ENCODE data around the gene PCK1.

The PCK1 gene

DNA sequence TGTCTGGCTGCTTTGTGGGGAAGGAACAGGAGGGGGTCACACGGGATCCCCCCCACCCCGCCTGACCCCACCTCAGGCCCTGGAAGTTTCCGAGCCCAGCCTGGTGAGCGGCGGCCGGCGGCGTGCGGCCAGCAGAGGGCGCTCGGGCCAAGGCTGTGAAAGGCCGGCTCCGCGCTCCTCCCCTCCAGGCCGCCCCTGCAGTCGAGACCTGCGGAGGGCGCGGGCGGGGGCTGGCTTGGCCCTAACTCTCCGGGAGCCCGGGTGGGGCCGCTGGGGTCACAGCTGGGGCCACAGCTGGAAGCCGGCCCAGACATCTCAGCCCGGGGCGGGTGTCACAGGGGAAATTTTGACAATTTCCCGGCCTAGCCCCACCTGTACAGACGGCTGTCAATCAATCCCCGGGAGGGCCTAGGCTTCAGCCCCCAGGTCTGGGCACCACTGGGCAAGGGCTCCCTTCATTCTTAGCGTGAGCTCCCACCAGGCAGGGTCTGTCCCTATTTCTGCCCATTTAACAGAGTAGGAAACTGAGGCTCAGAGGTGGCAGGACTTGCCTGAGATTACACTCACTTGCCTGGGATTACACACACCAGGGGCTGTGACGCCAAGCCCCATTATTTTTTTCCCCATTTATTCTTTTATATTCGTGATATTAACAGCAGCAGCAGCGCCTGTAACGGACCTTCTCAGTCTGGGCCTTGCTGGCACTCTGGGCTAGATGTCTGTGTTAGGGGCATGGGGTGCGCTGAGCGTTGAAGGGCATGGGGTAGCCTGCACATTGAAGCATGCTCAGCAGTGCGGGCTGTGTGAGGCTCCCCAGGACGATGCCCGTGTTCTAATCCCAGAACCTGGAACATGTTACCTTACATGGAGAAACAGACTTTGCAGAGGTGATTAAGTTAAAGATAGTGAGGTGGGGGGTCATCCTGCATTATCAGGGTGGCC, 36.4 kb downstream of the PCK1 start:
- Histone ChIP-seq H3K27ac (no peak overlapping the region), H3K4me3 (ENCODE audit: low read depth, low read length) (no peak overlapping the region), H3K36me3 (replicated peaks) (no peaks in the 10 kb centered on the region), H3K27me3 (replicated peaks) (no peaks in the 10 kb centered on the region)
- TF ChIP-seq, protein P1, sequence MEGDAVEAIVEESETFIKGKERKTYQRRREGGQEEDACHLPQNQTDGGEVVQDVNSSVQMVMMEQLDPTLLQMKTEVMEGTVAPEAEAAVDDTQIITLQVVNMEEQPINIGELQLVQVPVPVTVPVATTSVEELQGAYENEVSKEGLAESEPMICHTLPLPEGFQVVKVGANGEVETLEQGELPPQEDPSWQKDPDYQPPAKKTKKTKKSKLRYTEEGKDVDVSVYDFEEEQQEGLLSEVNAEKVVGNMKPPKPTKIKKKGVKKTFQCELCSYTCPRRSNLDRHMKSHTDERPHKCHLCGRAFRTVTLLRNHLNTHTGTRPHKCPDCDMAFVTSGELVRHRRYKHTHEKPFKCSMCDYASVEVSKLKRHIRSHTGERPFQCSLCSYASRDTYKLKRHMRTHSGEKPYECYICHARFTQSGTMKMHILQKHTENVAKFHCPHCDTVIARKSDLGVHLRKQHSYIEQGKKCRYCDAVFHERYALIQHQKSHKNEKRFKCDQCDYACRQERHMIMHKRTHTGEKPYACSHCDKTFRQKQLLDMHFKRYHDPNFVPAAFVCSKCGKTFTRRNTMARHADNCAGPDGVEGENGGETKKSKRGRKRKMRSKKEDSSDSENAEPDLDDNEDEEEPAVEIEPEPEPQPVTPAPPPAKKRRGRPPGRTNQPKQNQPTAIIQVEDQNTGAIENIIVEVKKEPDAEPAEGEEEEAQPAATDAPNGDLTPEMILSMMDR (IDR thresholded peaks at IDR 0.05; ENCODE audit: low read depth, low read length, missing control alignments) = peak; percentile 67
- in situ Hi-C loops (cut with HindIII; ENCODE audit: low pct_ligation_motif_present, low sequenced_read_pairs) = no loop called here
- DNase-seq = peak; percentile 8

DNA sequence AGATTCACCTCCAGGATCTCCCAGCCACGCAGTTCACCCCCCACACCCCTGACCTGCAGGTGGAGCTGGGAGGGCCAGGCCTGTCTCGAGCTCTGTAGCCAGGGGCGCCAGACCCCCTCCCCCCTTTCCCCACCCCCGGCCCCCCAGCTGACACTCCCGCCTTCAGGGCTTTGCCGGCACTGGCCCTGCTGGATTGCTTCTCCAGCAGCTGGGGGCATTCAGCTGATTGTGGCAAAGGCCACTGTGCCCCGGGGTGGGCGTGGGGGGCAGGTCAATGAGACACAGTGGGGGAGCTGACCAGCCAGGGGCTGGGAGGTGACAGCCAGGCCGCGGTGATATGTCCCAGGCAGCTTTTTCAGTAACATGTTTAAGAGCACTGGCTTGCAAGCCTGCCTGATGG, 37.1 kb downstream of the PCK1 start:
- no peak for DNase-seq
- TF ChIP-seq, protein P1 (IDR thresholded peaks at IDR 0.05; ENCODE audit: low read depth, low read length, missing control alignments) = no peak
- Histone ChIP-seq H3K4me3 (ENCODE audit: low read depth, low read length) (no peak overlapping the region), H3K36me3 (replicated peaks) (no peaks in the 10 kb centered on the region), H3K27me3 (replicated peaks) (no peaks in the 10 kb centered on the region), H3K27ac (no peak overlapping the region)
- in situ Hi-C loops (cut with HindIII; ENCODE audit: low pct_ligation_motif_present, low sequenced_read_pairs) = no loop called here

DNA sequence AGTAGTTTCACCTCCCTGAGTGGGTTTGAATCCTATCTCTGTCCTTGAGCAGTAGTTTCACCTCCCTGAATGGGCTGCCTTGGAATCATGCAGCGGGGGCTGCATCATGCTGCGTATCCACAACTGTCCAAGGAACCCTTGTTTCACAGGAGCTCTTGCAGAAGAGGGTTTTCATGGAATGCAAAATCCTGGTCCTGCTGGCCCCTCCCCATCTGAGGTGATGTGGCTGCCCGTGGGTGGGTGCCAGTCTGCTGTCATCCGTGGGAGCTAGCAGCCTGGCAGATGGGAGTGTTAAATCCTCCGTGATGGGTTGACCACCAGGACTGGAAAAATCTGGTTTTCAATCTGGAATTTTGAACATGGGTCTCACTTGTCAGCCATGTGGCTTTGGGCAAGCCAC, 37.6 kb downstream of the PCK1 start:
- Histone ChIP-seq H3K27ac (no peak overlapping the region), H3K36me3 (replicated peaks) (no peaks in the 10 kb centered on the region), H3K4me3 (ENCODE audit: low read depth, low read length) (no peak overlapping the region), H3K27me3 (replicated peaks) (no peaks in the 10 kb centered on the region)
- TF ChIP-seq, protein P1 (IDR thresholded peaks at IDR 0.05; ENCODE audit: low read depth, low read length, missing control alignments) = no peak
- in situ Hi-C loops (cut with HindIII; ENCODE audit: low pct_ligation_motif_present, low sequenced_read_pairs) = no loop called here
- no peak for DNase-seq

DNA sequence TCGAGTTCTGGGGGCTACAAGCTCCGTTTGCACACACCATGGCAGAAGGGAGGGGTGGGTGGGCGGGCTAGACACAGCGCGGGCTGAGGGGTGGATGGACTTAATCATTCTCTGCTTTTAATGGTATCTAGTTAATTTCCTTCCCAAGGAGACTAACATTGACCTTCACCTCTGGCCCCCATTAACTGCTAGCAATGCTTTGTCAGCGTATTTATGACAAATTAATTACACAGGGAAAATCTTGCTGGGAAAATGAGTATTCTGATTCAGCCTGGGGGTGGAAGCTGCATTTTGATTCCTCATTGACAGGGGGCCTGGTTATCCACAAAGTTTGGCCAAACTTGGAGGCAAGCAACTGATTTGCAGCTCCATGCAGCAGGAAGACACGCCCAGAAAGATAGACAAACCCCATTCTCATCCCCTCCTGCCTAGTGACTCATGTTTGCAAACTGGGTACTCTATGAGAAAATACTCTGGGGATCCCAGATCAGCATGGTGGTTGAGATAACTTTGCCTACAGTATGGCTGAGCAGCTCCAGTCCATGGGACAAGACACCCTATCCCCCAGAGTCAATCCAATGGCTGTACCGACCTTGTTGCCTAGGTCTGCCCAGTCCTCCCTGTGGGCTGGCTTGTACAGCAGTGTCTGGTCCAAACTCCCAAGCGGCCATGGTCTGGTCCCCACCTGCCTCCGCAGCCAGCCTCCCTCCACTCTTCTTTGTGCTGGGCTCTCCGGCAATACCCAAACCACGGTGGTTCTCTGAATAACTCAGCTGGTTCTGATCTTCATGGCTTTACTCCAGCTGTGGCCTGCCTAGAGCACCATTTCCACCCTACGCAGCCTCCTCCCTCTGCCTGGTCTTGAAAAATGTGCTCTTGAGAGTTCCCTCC, 39.7 kb downstream of the PCK1 start:
- Histone ChIP-seq H3K4me3 (ENCODE audit: low read depth, low read length) (no peak overlapping the region), H3K27me3 (replicated peaks) (no peaks in the 10 kb centered on the region), H3K36me3 (replicated peaks) (no peaks in the 10 kb centered on the region), H3K27ac (no peak overlapping the region)
- TF ChIP-seq, protein P1 (IDR thresholded peaks at IDR 0.05; ENCODE audit: low read depth, low read length, missing control alignments) = no peak
- peak; percentile 17 for DNase-seq
- in situ Hi-C loops (cut with HindIII; ENCODE audit: low pct_ligation_motif_present, low sequenced_read_pairs) = no loop called here

DNA sequence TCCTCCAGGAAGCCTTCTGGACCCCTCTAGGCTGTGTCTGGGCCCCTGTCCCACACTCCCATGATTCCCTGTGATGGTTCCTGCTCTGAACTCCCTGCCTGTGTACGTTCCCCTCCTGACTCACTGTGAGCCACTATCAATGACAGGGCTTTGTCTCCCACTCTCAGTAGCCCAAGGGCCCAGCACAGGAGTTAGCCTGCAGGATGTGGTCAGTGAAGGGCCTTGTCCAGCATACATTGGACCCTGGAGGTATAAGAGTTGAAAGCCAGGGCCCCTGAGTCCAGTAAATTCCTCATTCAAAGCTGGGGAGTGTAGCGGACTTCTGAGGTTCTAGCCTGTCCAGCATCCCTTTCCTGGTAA, 40.3 kb downstream of the PCK1 start:
- in situ Hi-C loops (cut with HindIII; ENCODE audit: low pct_ligation_motif_present, low sequenced_read_pairs) = no loop called here
- no peak overlapping the region for H3K4me3 ChIP-seq (ENCODE audit: low read depth, low read length)
- TF ChIP-seq, protein P1 (IDR thresholded peaks at IDR 0.05; ENCODE audit: low read depth, low read length, missing control alignments) = no peak
- no peak overlapping the region for H3K27ac ChIP-seq
- DNase-seq = no peak
- no peaks in the 10 kb centered on the region for H3K36me3 ChIP-seq (replicated peaks)
- no peaks in the 10 kb centered on the region for H3K27me3 ChIP-seq (replicated peaks)
